Prostate gland (tissue), 2 donors: ENCODE data around the gene JMJD7. TPM values are rescaled to one million over a fixed set of nuclear protein-coding genes. Genes with fewer than 3 reads are reported as not detected.

Experiments
- DNase-seq: peaks from one replicate; pipeline ENCODE4 v3.0.0-alpha.2; 2019; ENCODE audit warnings: low spot score
- H3K27ac ChIP-seq, 2 donors: fragments of 200-600 bp; sonication (generic); 2 replicates each; pipeline ENCODE4 v1.5.1; 2017 to 2019
- H3K27me3 ChIP-seq: fragments of 200-600 bp; sonication (generic); replicated peaks from 2 replicates; pipeline ENCODE4 v1.5.1; 2019; ENCODE audit not compliant: insufficient read depth
- H3K36me3 ChIP-seq, 2 donors: fragments of 200-600 bp; sonication (generic); 1 replicate in 1 of 2; 2 replicates in 1 of 2; pipeline versions ENCODE4 v1.5.1 to v1.8.1; 2017 to 2019
- H3K4me1 ChIP-seq: fragments of 200-600 bp; sonication (generic); replicated peaks from 2 replicates; pipeline ENCODE4 v1.5.1; 2019
- H3K4me3 ChIP-seq, 2 donors: fragments of 200-600 bp; sonication (generic); 2 replicates each; pipeline ENCODE4 v1.5.1; 2017 to 2019
- H3K9me3 ChIP-seq: fragments of 200-600 bp; sonication (generic); 2 replicates; pipeline ENCODE4 v1.5.1; 2017
- POLR2A ChIP-seq: fragments of 450-650 bp; IDR thresholded peaks from one replicate; pipeline ENCODE4 v1.6.1; 2016; ENCODE audit warnings: antibody characterized with exemption, mild to moderate bottlenecking
- POLR2AphosphoS5 ChIP-seq: sonication (generic); formaldehyde crosslinking; IDR thresholded peaks from one replicate; pipeline ENCODE4 v1.6.1; 2017; ENCODE audit warnings: antibody characterized with exemption
- whole genome bisulfite sequencing: methylation state at CpG from one replicate; pipeline ENCODE4 v1.1.5; 2018; 5-methylcytosine and 5-hydroxymethylcytosine counted together
- intact Hi-C: fragments of 100-400 bp; cut with DNase I; formaldehyde crosslinking; loops from one replicate; pipeline ENCODE4 v1.14.2; 2022
- microRNA-seq: library from miRNA; unstranded; fragments of <30 nt; microRNA quantifications from one replicate; pipeline ENCODE4, GENCODE V29; 2016
- small RNA-seq, 2 donors: library from RNA; depleted of rRNA; stranded (forward); fragments of <200 nt; gene quantifications; one replicate each; pipeline ENCODE3, GENCODE V24; 2016
- total RNA-seq, 2 donors: library from RNA; depleted of rRNA; stranded (reverse); fragments of >200 nt; gene quantifications; one replicate each; pipeline ENCODE4 v1.1.0, GENCODE V29; 2016
- TF ChIP-seq, protein P1 (sequence below), 4 experiments: fragments of 200-600 bp in 2 of 4; fragments of 450-650 bp in 2 of 4; sonication (generic) in 2 of 4; IDR thresholded peaks; 1 replicate in 3 of 4; 2 replicates in 1 of 4; pipeline ENCODE4 v1.5.1; 2016 to 2019; ENCODE audit warnings: antibody characterized with exemption in 4 of 4, mild to moderate bottlenecking in 2 of 4, moderate library complexity in 2 of 4

JMJD7 gene
- total RNA-seq, 2 donors from 2014 or later: 20.7 to 56.6 TPM

DNA sequence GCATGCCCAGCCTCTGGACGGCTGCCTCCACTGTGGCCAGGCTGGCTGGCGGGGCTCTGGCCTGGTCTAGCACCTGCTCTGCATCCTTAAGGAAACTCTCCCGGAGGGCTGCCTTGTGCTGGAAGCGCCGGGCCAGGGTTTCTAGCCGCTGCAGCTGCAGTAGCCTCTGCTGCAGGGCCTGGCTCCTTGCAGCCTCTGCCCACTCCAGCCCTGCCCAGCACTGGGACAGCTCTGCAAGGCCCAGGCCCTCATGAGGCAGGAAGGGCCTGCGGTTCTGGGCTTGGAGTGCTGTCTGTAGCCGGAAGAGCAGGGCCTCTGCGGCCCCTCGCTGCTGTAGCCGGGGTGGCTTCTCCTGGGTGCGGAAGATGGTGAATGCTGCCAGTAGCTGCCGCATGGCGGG lies 57.9 kb downstream of the JMJD7 start:
- no peak for TF ChIP-seq POLR2A
- TF ChIP-seq POLR2AphosphoS5: no peak
- TF ChIP-seq, protein P1, sequence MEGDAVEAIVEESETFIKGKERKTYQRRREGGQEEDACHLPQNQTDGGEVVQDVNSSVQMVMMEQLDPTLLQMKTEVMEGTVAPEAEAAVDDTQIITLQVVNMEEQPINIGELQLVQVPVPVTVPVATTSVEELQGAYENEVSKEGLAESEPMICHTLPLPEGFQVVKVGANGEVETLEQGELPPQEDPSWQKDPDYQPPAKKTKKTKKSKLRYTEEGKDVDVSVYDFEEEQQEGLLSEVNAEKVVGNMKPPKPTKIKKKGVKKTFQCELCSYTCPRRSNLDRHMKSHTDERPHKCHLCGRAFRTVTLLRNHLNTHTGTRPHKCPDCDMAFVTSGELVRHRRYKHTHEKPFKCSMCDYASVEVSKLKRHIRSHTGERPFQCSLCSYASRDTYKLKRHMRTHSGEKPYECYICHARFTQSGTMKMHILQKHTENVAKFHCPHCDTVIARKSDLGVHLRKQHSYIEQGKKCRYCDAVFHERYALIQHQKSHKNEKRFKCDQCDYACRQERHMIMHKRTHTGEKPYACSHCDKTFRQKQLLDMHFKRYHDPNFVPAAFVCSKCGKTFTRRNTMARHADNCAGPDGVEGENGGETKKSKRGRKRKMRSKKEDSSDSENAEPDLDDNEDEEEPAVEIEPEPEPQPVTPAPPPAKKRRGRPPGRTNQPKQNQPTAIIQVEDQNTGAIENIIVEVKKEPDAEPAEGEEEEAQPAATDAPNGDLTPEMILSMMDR (IDR thresholded peaks at IDR 0.05): no peak
- intact Hi-C loops: no loop called here
- Histone ChIP-seq H3K9me3 (no peaks in the 10 kb centered on the region), H3K36me3 (no peaks in the 10 kb centered on the region), H3K4me3 (no peak overlapping the region), H3K27ac (no peak overlapping the region), H3K27me3 (no peaks in the 10 kb centered on the region), H3K4me1 (peaks cover 7% of the 10 kb centered on the region)
- no peak for DNase-seq
- 98% methylated on average over 14 of the region's 14 CpGs for WGBS

DNA sequence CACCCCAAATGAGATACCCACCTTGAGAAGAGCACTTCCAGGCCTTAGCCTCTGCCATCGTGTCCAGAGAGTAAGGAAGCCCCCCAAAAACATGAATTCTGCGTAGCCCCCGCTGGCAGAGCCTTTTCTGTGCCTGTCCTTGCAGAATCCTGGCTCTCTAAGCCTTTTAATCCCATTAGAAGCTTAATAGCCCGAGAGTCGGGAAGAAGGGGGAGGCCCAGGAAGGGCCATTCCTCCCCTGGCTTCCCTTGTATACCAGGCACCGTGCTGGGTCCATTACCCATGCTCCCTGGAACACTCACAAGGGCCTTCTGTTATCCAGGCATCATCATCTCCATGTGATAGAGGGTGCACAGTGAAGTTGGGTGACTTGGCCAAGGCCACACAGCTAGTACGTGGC lies 58.8 kb downstream of the JMJD7 start:
- intact Hi-C loops: no loop called here
- Histone ChIP-seq H3K27ac (no peak overlapping the region), H3K4me1 (peaks cover 6% of the 10 kb centered on the region), H3K36me3 (no peaks in the 10 kb centered on the region), H3K9me3 (no peaks in the 10 kb centered on the region), H3K27me3 (no peaks in the 10 kb centered on the region), H3K4me3 (no peak overlapping the region)
- no peak for DNase-seq
- WGBS: 95% methylated on average over 7 of the region's 7 CpGs
- no peak for TF ChIP-seq POLR2A
- no peak for TF ChIP-seq POLR2AphosphoS5
- TF ChIP-seq, protein P1 (IDR thresholded peaks at IDR 0.05): no peak

DNA sequence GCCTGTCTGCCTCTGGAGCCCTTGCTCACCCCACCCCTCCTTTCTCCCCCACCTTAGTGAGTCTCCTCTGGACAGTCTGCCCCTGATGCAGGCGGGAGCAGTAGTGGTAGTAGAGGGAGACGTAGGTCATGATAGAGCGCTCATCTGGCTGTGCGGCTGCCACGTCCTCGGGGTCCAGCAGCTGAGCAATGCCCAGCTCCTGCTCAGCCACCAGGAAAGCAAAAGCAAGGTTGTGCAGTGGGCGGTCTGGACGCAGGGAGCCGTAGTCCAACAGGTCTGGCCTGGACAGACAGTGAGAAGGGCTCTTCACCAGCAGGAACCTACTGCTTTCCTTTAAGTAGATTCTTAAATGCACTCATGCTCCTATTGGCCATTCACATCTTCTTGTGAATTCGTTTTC lies 59.3 kb downstream of the JMJD7 start:
- no peaks in the 10 kb centered on the region for H3K9me3 ChIP-seq
- no peak overlapping the region for H3K4me3 ChIP-seq
- 91% methylated on average over 10 of the region's 10 CpGs for WGBS
- DNase-seq: no peak
- no peak overlapping the region for H3K27ac ChIP-seq
- TF ChIP-seq POLR2A: no peak
- no peak for TF ChIP-seq POLR2AphosphoS5
- TF ChIP-seq, protein P1 (IDR thresholded peaks at IDR 0.05): no peak
- peaks cover 2% of the 10 kb centered on the region for H3K4me1 ChIP-seq
- intact Hi-C loops: no loop called here
- no peaks in the 10 kb centered on the region for H3K27me3 ChIP-seq
- H3K36me3 ChIP-seq: no peaks in the 10 kb centered on the region

Small RNAs within 50 kb of the gene (microRNA-seq; reads per million reads assigned to microRNA genes)
- gene MIR4310: not detected

Small RNAs within 50 kb of the gene (small RNA-seq; reads per million reads assigned to genes)
- 0 reads per million in 2 donors for gene JMJD7-PLA2G4B
- gene MIR4310: 0 reads per million in 2 donors
- gene RNA5SP393: 0 reads per million in 2 donors

Other genes with a start within 250 kb of the JMJD7 start
- 10 to 100 TPM; 42.9 to 62.5 TPM for gene MGA, start 167.7 kb upstream of the JMJD7 start, total RNA-seq
- 10 to 100 TPM; 17.4 to 62.8 TPM for gene MAPKBP1, start 53.6 kb upstream of the JMJD7 start, total RNA-seq
- gene PLA2G4B, start 10.8 kb downstream of the JMJD7 start, total RNA-seq: 1 to 10 TPM; 1.5 to 7.6 TPM
- gene SPTBN5, start 66.0 kb downstream of the JMJD7 start, total RNA-seq: 1 to 10 TPM; 1.2 to 2.2 TPM
- gene EHD4, start 144.5 kb downstream of the JMJD7 start, total RNA-seq: 10 to 100 TPM; 18.4 to 22.6 TPM
- under 1 TPM; 0.17 to 0.18 TPM for gene PLA2G4E, start 192.9 kb downstream of the JMJD7 start, total RNA-seq